Natural killer cell (primary cell): ENCODE results near the gene INPP5F. TPM values are rescaled to one million over a fixed set of nuclear protein-coding genes. Genes with fewer than 3 reads are reported as not detected.

Source experiments
- ATAC-seq, 3 donors: fragments of 150-1000 bp in 2 of 3; fragments of 200-7000 bp in 1 of 3; cut with Tn5 transposase; 1 replicate in 1 of 3; 2 replicates in 2 of 3; pipeline ENCODE4 v1.10.0; 2021; ENCODE audit warnings: mild to moderate bottlenecking in 2 of 3, moderate library complexity in 2 of 3
- DNase-seq, 2 donors: peaks; one replicate each; pipeline versions ENCODE4 v3.0.0 to v3.0.0-alpha.2; 2013 to 2021; ENCODE audit warnings: mixed read lengths in 1 of 2
- H3K27ac ChIP-seq: one replicate; pipeline ENCODE4 v1.5.1; 2013; ENCODE audit warnings: mild to moderate bottlenecking, low read length
- H3K27me3 ChIP-seq: one replicate; pipeline ENCODE4 v1.6.1; 2013; ENCODE audit warnings: low read length; ENCODE audit not compliant: control insufficient read depth, insufficient read depth
- H3K36me3 ChIP-seq: one replicate; pipeline ENCODE4 v1.6.1; 2013; ENCODE audit warnings: low read length; ENCODE audit not compliant: control insufficient read depth, insufficient read depth
- H3K4me1 ChIP-seq: one replicate; pipeline ENCODE4 v1.6.1; 2013; ENCODE audit warnings: low read length; ENCODE audit not compliant: control insufficient read depth, insufficient read depth
- H3K4me3 ChIP-seq: one replicate; pipeline ENCODE4 v1.5.1; 2013; ENCODE audit warnings: low read length
- H3K9me3 ChIP-seq: one replicate; pipeline ENCODE4 v1.6.1; 2013; ENCODE audit warnings: low read length; ENCODE audit not compliant: control insufficient read depth, insufficient read depth
- H3K27ac Mint-ChIP-seq, 2 donors: one replicate each; pipeline ENCODE4 v1.8.0; 2022; ENCODE audit warnings: mild to moderate bottlenecking in 2 of 2, mixed read lengths in 2 of 2, moderate library complexity in 1 of 2
- H3K27me3 Mint-ChIP-seq, 2 donors: one replicate each; pipeline ENCODE4 v1.8.0; 2022; ENCODE audit warnings: low read depth in 2 of 2, mixed read lengths in 2 of 2
- H3K36me3 Mint-ChIP-seq: one replicate; pipeline ENCODE4 v1.8.0; 2022; ENCODE audit warnings: mixed read lengths
- H3K4me1 Mint-ChIP-seq, 2 donors: one replicate each; pipeline ENCODE4 v1.8.0; 2022; ENCODE audit warnings: mixed read lengths in 2 of 2
- H3K4me3 Mint-ChIP-seq: one replicate; pipeline ENCODE4 v1.8.0; 2022; ENCODE audit warnings: mild to moderate bottlenecking, moderate library complexity, mixed read lengths
- H3K9me3 Mint-ChIP-seq, 2 donors: one replicate each; pipeline ENCODE4 v1.8.0; 2022; ENCODE audit warnings: mixed read lengths in 2 of 2
- WGBS: methylation state at CpG from one replicate; pipeline ENCODE4 v1.1.7; 2013; ENCODE audit warnings: missing lambda C conversion rate; ENCODE audit not compliant: insufficient coverage; 5-methylcytosine and 5-hydroxymethylcytosine counted together
- intact Hi-C: fragments of 100-400 bp; cut with micrococcal nuclease; formaldehyde crosslinking; loops from one replicate; pipeline ENCODE4 v1.14.2; 2022
- total RNA-seq, 4 donors: library from RNA; stranded (reverse); fragments of 120-200 nt in 1 of 4; gene quantifications; one replicate each; pipeline versions ENCODE4 v1.2.3 to v1.2.4, GENCODE V29; 2013 to 2022
- TF ChIP-seq, protein P1 (sequence below): fragments of 200-600 bp; IDR thresholded peaks from one replicate; pipeline ENCODE4 v1.8.0; 2022; ENCODE audit warnings: antibody characterized with exemption

INPP5F gene
- total RNA-seq, 3 donors from 2014 or later (not counting 1 experiment from before 2014, with no cell fraction given) = 12.8 to 18.2 (median 15.8) TPM

DNA sequence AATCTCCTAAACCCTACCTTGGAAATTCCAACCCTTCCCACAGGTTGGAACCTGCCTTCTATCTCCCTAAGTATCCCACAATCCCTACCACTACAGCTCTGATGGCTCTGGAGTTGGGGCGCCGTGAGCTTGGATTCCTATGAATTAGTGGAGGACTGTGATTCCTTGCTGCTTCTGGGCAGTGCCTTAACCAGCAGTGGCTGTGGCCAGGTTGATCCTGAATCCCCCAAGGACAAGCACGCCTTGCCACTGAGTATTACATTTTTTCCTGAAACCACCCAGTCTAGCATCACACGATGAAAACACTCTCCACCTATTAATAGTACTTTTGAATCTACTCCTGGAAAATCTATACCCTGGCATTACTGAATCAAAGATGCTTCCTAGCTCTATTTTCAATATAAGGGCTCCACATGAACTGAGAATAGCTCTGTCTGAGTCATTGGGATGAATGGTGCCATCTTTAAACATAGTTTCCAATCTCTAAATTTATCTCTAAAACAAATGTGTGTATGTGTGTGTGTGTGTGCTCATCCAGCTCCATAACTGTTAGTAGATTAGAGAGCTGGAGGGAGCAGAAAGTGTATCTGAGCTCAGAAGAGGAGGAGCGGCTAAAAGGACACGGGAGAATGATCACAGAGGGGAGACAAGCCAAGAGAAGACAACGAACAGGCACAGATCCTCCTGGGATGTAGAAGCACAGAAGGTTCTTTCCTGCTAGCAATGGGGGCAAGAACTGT is 11.9 kb upstream of the INPP5F start:
- Histone ChIP-seq H3K9me3 (no peaks in the 10 kb centered on the region), H3K36me3 (no peaks in the 10 kb centered on the region), H3K27ac (no peak overlapping the region), H3K4me1 (no peaks in the 10 kb centered on the region), H3K27me3 (no peaks in the 10 kb centered on the region), H3K4me3 (no peak overlapping the region)
- H3K36me3 Mint-ChIP-seq = no peaks in the 10 kb centered on the region
- H3K4me1 Mint-ChIP-seq = no peaks in the 10 kb centered on the region
- DNase-seq = no peak
- no peak overlapping the region for H3K4me3 Mint-ChIP-seq
- intact Hi-C loops = no loop called here
- TF ChIP-seq, protein P1, sequence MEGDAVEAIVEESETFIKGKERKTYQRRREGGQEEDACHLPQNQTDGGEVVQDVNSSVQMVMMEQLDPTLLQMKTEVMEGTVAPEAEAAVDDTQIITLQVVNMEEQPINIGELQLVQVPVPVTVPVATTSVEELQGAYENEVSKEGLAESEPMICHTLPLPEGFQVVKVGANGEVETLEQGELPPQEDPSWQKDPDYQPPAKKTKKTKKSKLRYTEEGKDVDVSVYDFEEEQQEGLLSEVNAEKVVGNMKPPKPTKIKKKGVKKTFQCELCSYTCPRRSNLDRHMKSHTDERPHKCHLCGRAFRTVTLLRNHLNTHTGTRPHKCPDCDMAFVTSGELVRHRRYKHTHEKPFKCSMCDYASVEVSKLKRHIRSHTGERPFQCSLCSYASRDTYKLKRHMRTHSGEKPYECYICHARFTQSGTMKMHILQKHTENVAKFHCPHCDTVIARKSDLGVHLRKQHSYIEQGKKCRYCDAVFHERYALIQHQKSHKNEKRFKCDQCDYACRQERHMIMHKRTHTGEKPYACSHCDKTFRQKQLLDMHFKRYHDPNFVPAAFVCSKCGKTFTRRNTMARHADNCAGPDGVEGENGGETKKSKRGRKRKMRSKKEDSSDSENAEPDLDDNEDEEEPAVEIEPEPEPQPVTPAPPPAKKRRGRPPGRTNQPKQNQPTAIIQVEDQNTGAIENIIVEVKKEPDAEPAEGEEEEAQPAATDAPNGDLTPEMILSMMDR = no peak
- H3K27ac Mint-ChIP-seq = no peak overlapping the region
- no peak for ATAC-seq
- 84% methylated on average over 7 of the region's 7 CpGs for WGBS
- no peaks in the 10 kb centered on the region for H3K9me3 Mint-ChIP-seq
- H3K27me3 Mint-ChIP-seq = no peaks in the 10 kb centered on the region

DNA sequence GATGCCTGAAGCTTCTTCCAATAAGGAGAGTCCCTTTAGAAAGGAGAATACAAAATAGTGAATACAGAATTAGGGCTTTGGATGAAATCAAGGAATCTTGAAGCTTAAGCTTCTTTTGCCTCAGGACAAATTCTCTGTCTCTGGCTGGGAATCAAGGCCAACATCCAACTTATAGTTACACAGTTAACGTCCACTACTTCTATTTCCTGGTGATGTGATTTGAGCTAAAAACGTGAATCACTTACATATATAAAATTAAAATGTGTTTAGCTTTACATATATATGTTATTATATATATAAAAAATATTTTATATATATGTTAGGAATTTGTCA is 11.4 kb upstream of the INPP5F start:
- intact Hi-C loops = no loop called here
- H3K36me3 Mint-ChIP-seq = no peaks in the 10 kb centered on the region
- TF ChIP-seq, protein P1 = no peak
- H3K27me3 Mint-ChIP-seq = no peaks in the 10 kb centered on the region
- H3K27ac Mint-ChIP-seq = no peak overlapping the region
- H3K4me1 Mint-ChIP-seq = no peaks in the 10 kb centered on the region
- no peaks in the 10 kb centered on the region for H3K36me3 ChIP-seq
- H3K27me3 ChIP-seq = no peaks in the 10 kb centered on the region
- H3K4me3 Mint-ChIP-seq = no peak overlapping the region
- no peak for DNase-seq
- no peaks in the 10 kb centered on the region for H3K4me1 ChIP-seq
- H3K9me3 ChIP-seq = no peaks in the 10 kb centered on the region
- H3K9me3 Mint-ChIP-seq = no peaks in the 10 kb centered on the region
- H3K4me3 ChIP-seq = no peak overlapping the region
- no CpG with 5 or more reads among the region's 2 CpGs for WGBS
- H3K27ac ChIP-seq = no peak overlapping the region
- ATAC-seq = no peak

DNA sequence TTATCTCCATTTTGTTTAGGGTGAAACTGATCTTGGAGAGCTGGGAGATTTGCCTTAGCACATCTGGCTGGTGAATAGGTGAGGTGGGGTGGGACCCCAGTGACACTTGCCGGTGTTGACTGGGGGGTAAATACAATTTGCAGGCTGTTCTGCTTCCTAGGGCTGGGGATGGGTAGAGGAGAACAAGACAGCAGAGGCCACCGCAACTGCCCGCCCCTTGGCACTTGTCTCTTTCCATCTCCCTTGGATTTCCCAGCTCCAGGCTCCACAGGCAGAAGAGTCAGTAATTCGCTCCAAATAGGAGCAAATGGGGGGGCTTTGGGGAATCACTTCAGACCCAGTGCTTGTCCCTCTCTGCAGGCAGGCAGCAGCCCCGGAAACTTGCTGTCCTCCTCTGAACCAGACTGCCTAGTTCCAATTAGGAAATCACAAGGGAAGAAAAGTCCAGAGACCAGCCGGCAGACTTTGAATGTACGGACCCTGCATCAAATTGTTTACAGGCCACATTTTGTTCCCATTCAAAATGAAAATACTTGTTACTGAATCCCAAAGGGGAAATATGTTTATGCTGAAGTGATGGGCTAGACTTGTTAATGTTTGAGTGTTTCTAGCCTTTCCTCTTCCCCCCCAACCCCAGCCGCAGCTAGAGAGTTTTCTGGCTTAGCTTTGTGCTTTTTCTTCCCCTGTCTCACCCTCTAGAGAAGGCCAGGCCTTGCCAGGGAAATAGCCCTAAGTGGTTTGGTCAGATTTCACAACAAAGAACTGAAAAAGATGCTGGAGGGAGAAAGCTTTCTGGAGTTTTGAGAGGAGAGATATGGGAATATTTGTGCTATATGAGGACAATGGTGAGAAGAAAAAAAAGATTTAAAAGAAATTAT is 10.0 kb upstream of the INPP5F start:
- TF ChIP-seq, protein P1 = no peak
- Histone ChIP-seq H3K36me3 (no peaks in the 10 kb centered on the region), H3K4me1 (no peaks in the 10 kb centered on the region), H3K9me3 (no peaks in the 10 kb centered on the region), H3K4me3 (no peak overlapping the region), H3K27ac (no peak overlapping the region), H3K27me3 (no peaks in the 10 kb centered on the region)
- no peak overlapping the region for H3K4me3 Mint-ChIP-seq
- H3K27ac Mint-ChIP-seq = no peak overlapping the region
- H3K36me3 Mint-ChIP-seq = no peaks in the 10 kb centered on the region
- H3K27me3 Mint-ChIP-seq = no peaks in the 10 kb centered on the region
- DNase-seq = no peak
- intact Hi-C loops = no loop called here
- ATAC-seq = no peak
- WGBS = 94% methylated on average over 7 of the region's 8 CpGs
- no peaks in the 10 kb centered on the region for H3K9me3 Mint-ChIP-seq
- H3K4me1 Mint-ChIP-seq = no peaks in the 10 kb centered on the region
